Measurements from ENCODE around the gene CYP26C1.
"Not testable (repeated sequence)": the region's sequence is repeated elsewhere in the genome, so short reads cannot be mapped to it uniquely, and the experiment has no call there.

Gene CYP26C1

GRCh38 chr10:93101148-93101547 lies 40.5 kb downstream of the CYP26C1 start:
- H3K4me3 ChIP-seq (ENCODE audit: low read length); H3K4me2 ChIP-seq (ENCODE audit: low read length); H3K9ac ChIP-seq (ENCODE audit: low read depth, low read length); H3K9me3 ChIP-seq (replicated peaks; ENCODE audit: low read length); H3K27me3 ChIP-seq (ENCODE audit: control insufficient read depth, insufficient read depth, low read length); H3K4me1 ChIP-seq (ENCODE audit: control insufficient read depth, insufficient read depth, low read length); H3K36me3 ChIP-seq (ENCODE audit: insufficient read depth, low read length): not testable (repeated sequence)

DNA sequence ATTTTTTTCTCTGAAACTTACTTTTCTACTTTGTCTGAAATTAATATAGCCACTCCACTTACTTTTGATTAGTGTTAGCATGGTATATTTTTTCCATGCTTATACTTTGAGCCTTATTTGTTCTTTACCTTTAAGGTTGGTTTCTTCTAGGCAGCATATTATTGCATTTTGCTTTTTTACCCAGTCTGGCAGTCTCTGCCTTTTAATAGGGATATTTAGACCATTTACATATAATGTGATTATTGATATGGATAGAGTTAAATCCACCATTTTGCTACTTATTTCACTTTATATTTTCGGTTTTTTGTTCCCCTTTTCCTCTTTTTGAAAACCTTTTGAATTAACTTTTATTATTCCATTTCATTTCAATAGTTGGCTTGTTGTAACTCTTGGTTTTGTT lies 43.4 kb downstream of the CYP26C1 start:
- no peak overlapping the region for H3K4me2 ChIP-seq (ENCODE audit: low read length)
- no peaks in the 10 kb centered on the region for H3K9me3 ChIP-seq (replicated peaks; ENCODE audit: low read length)
- no peak overlapping the region for H3K4me3 ChIP-seq (ENCODE audit: low read length)
- no peaks in the 10 kb centered on the region for H3K27me3 ChIP-seq (ENCODE audit: control insufficient read depth, insufficient read depth, low read length)
- no peaks in the 10 kb centered on the region for H3K4me1 ChIP-seq (ENCODE audit: control insufficient read depth, insufficient read depth, low read length)
- no peak overlapping the region for H3K9ac ChIP-seq (ENCODE audit: low read depth, low read length)
- H3K36me3 ChIP-seq (ENCODE audit: insufficient read depth, low read length), result no peaks in the 10 kb centered on the region

DNA sequence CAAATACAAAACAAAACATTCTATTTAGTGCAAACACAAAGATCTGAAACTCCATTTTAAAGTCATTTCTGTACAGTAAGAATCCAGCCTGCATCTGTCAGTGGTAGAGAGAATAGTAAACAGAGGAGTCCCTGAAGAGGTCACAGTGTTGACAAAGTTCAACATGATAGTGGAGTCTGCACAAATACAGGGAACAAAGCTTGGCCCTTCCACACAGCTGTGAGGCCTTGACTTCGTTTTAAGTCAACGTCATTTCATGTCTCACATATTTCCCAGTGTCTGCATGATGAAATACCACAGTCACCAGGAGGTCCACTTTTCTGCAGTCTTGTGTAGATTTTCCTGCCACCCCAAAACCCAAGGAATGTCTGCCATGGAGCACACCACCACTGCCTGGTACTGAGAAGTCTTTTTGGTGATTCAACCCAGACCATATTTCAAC lies 46.1 kb downstream of the CYP26C1 start:
- Histone ChIP-seq H3K9me3 (replicated peaks; ENCODE audit: low read length) (no peaks in the 10 kb centered on the region), H3K4me3 (ENCODE audit: low read length) (no peak overlapping the region), H3K36me3 (ENCODE audit: insufficient read depth, low read length) (no peaks in the 10 kb centered on the region), H3K27me3 (ENCODE audit: control insufficient read depth, insufficient read depth, low read length) (peaks cover 5% of the 10 kb centered on the region), H3K4me2 (ENCODE audit: low read length) (no peak overlapping the region), H3K9ac (ENCODE audit: low read depth, low read length) (no peak overlapping the region), H3K4me1 (ENCODE audit: control insufficient read depth, insufficient read depth, low read length) (no peaks in the 10 kb centered on the region)

DNA sequence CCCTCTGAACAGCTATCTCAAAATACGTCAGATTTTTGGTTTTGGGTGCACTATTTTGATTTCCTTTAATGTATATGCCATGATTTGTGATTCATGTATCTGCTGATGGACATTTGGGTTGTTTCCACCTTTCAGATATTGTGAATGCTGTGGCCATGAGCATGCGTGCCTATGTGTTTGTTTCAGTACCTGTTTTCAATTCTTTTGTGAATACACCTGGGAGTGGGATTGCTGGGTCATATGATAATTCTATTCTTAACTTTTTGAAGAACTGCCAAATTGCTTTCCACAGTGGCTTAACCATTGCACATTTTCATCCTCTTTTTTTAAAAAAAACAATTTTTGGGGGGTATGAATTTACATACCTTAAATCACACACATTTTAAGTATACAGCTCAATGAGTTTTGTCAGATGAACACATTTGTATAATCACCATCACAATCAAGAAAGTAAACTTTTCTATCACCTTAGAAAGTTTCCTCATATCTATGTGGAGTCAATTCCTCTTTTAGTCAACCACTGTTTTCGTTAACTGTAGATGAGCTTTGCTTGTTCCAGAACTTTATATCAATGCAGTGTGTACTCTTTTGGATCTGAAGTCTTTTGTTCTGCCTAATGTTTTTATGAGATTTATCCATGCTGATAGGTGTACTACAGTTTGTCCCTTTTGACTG lies 50.0 kb downstream of the CYP26C1 start:
- H3K4me2 ChIP-seq (ENCODE audit: low read length), result no peak overlapping the region
- peaks cover 28% of the 10 kb centered on the region for H3K27me3 ChIP-seq (ENCODE audit: control insufficient read depth, insufficient read depth, low read length)
- no peaks in the 10 kb centered on the region for H3K36me3 ChIP-seq (ENCODE audit: insufficient read depth, low read length)
- H3K4me1 ChIP-seq (ENCODE audit: control insufficient read depth, insufficient read depth, low read length), result no peaks in the 10 kb centered on the region
- H3K9ac ChIP-seq (ENCODE audit: low read depth, low read length), result no peak overlapping the region
- no peak overlapping the region for H3K4me3 ChIP-seq (ENCODE audit: low read length)
- no peaks in the 10 kb centered on the region for H3K9me3 ChIP-seq (replicated peaks; ENCODE audit: low read length)

DNA sequence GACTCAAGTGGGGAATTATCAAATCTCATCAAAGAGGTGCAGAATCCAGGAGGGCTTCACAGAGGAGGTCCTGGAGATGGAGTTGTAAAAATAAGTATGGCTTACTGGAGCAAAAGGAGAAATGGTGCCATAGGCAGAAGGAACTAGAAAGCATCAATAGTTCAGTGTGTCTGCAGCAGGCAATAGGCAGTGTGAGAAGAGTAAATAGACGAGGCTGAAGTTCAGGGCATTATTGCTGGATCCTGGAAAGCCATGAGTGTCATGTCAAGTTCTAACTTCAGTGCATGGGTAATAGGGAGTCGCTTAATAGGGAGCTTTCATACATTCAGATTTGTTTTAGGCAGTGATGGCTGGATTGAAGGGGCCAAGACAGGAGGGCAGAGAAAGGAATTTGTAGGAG lies 52.4 kb downstream of the CYP26C1 start:
- no peaks in the 10 kb centered on the region for H3K9me3 ChIP-seq (replicated peaks; ENCODE audit: low read length)
- no peaks in the 10 kb centered on the region for H3K36me3 ChIP-seq (ENCODE audit: insufficient read depth, low read length)
- no peak overlapping the region for H3K4me3 ChIP-seq (ENCODE audit: low read length)
- peaks cover 28% of the 10 kb centered on the region for H3K27me3 ChIP-seq (ENCODE audit: control insufficient read depth, insufficient read depth, low read length)
- H3K4me1 ChIP-seq (ENCODE audit: control insufficient read depth, insufficient read depth, low read length), result no peaks in the 10 kb centered on the region
- no peak overlapping the region for H3K9ac ChIP-seq (ENCODE audit: low read depth, low read length)
- H3K4me2 ChIP-seq (ENCODE audit: low read length), result no peak overlapping the region

- H3K27me3 ChIP-seq (ENCODE audit: control insufficient read depth, insufficient read depth, low read length), result peaks cover 28% of the 10 kb centered on the region
- no peaks in the 10 kb centered on the region for H3K9me3 ChIP-seq (replicated peaks; ENCODE audit: low read length)
- no peaks in the 10 kb centered on the region for H3K36me3 ChIP-seq (ENCODE audit: insufficient read depth, low read length)
- H3K4me1 ChIP-seq (ENCODE audit: control insufficient read depth, insufficient read depth, low read length), result no peaks in the 10 kb centered on the region
- H3K4me2 ChIP-seq (ENCODE audit: low read length), result no peak overlapping the region
- no peak overlapping the region for H3K4me3 ChIP-seq (ENCODE audit: low read length)
- no peak overlapping the region for H3K9ac ChIP-seq (ENCODE audit: low read depth, low read length)
Measured at GRCh38 chr10:93115661-93116383, 55.2 kb downstream of the CYP26C1 start.

Measured in skeletal muscle satellite cell (primary cell).